GM23338 (cell line): Measurements from ENCODE around the gene NDUFAF8. TPM values are rescaled to one million over a fixed set of nuclear protein-coding genes. Genes with fewer than 3 reads are reported as not detected.

Source experiments
- ATAC-seq: fragments of 200-7000 bp; cut with Tn5 transposase; 3 replicates; pipeline ENCODE4 v1.9.1; 2020
- DNase-seq: peaks from one replicate; pipeline ENCODE4 v3.0.0-alpha.2; 2015; ENCODE audit warnings: low spot score
- H2AFZ ChIP-seq: fragments of 200-600 bp; sonication (generic); 2 replicates; pipeline ENCODE4 v1.8.0; 2016; ENCODE audit warnings: antibody characterized with exemption, mild to moderate bottlenecking, moderate library complexity
- H3F3A ChIP-seq: fragments of 200-600 bp; sonication (generic); replicated peaks from 2 replicates; pipeline ENCODE4 v1.8.0; 2017; ENCODE audit warnings: antibody characterized with exemption, mixed run types, low read depth
- H3K27ac ChIP-seq: fragments of 200-600 bp; sonication (generic); 2 replicates; pipeline ENCODE4 v1.6.1; 2016; ENCODE audit warnings: low read depth
- H3K27me3 ChIP-seq: fragments of 200-600 bp; sonication (generic); 2 replicates; pipeline ENCODE4 v1.8.0; 2016; ENCODE audit warnings: mild to moderate bottlenecking, mixed run types, moderate library complexity; ENCODE audit not compliant: insufficient read depth
- H3K36me3 ChIP-seq: fragments of 200-600 bp; sonication (generic); 2 replicates; pipeline ENCODE4 v1.8.0; 2016; ENCODE audit warnings: mild to moderate bottlenecking; ENCODE audit not compliant: insufficient read depth
- H3K4me1 ChIP-seq: fragments of 200-600 bp; sonication (generic); 2 replicates; pipeline ENCODE4 v1.8.0; 2016; ENCODE audit warnings: mild to moderate bottlenecking, moderate library complexity; ENCODE audit not compliant: insufficient read depth
- H3K4me2 ChIP-seq: fragments of 200-600 bp; sonication (generic); 2 replicates; pipeline ENCODE4 v1.7.1; 2017; ENCODE audit warnings: mixed run types
- H3K4me3 ChIP-seq: fragments of 200-600 bp; sonication (generic); 2 replicates; pipeline ENCODE4 v1.6.1; 2016; ENCODE audit warnings: mixed run types
- H3K79me2 ChIP-seq: fragments of 200-600 bp; sonication (generic); replicated peaks from 2 replicates; pipeline ENCODE4 v1.8.0; 2017; ENCODE audit warnings: mild to moderate bottlenecking; ENCODE audit not compliant: insufficient read depth
- H3K9me2 ChIP-seq: fragments of 200-600 bp; sonication (generic); 2 replicates; pipeline ENCODE4 v1.8.0; 2017; ENCODE audit not compliant: insufficient read depth
- H4K20me1 ChIP-seq: fragments of 200-600 bp; sonication (generic); replicated peaks from 2 replicates; pipeline ENCODE4 v1.8.0; 2017; ENCODE audit warnings: mild to moderate bottlenecking; ENCODE audit not compliant: insufficient read depth
- H3K27ac Mint-ChIP-seq: 2 replicates; pipeline ENCODE4 v1.8.0; 2020; ENCODE audit warnings: inconsistent platforms, mild to moderate bottlenecking, moderate library complexity, mixed read lengths
- H3K27me3 Mint-ChIP-seq: 3 replicates; pipeline ENCODE4 v1.8.0; 2022; ENCODE audit warnings: low read depth, mild to moderate bottlenecking, moderate library complexity, mixed read lengths, inconsistent platforms; ENCODE audit not compliant: insufficient read depth, poor library complexity
- H3K36me3 Mint-ChIP-seq: 3 replicates; pipeline ENCODE4 v1.8.0; 2021; ENCODE audit warnings: low read depth, mild to moderate bottlenecking, inconsistent platforms, moderate library complexity, mixed read lengths
- H3K4me1 Mint-ChIP-seq: 3 replicates; pipeline ENCODE4 v1.8.0; 2020; ENCODE audit warnings: mild to moderate bottlenecking, inconsistent platforms, mixed read lengths
- H3K4me3 Mint-ChIP-seq: 3 replicates; pipeline ENCODE4 v1.8.0; 2021; ENCODE audit warnings: moderate library complexity, mild to moderate bottlenecking, inconsistent platforms, mixed read lengths
- H3K9me3 Mint-ChIP-seq: 3 replicates; pipeline ENCODE4 v1.8.0; 2020; ENCODE audit warnings: moderate library complexity, mild to moderate bottlenecking, inconsistent platforms, mixed read lengths
- CREB1 ChIP-seq: fragments of 250-450 bp; sonication (Bioruptor Pico); IDR thresholded peaks from 2 replicates; pipeline ENCODE4 v1.5.0; 2020; ENCODE audit warnings: low read depth, mild to moderate bottlenecking, moderate library complexity
- EZH2 ChIP-seq: fragments of 200-600 bp; sonication (generic); IDR thresholded peaks from one replicate; pipeline ENCODE4 v1.8.0; 2017; ENCODE audit warnings: antibody characterized with exemption, mild to moderate bottlenecking, low read depth; ENCODE audit not compliant: unreplicated experiment
- JUNB ChIP-seq: IDR thresholded peaks from one replicate; pipeline ENCODE4 v1.6.1; 2016; ENCODE audit warnings: antibody characterized with exemption; ENCODE audit not compliant: unreplicated experiment
- NANOG ChIP-seq: IDR thresholded peaks from 2 replicates; pipeline ENCODE4 v1.6.1; 2016; ENCODE audit warnings: antibody characterized with exemption, borderline replicate concordance
- POLR2AphosphoS5 ChIP-seq: IDR thresholded peaks from 2 replicates; pipeline ENCODE4 v1.6.1; 2016; ENCODE audit warnings: antibody characterized with exemption, low read depth
- STAT1 ChIP-seq: IDR thresholded peaks from one replicate; pipeline ENCODE4 v1.6.1; 2016; ENCODE audit warnings: antibody characterized with exemption; ENCODE audit not compliant: unreplicated experiment
- ZNF114 ChIP-seq: fragments of 250-450 bp; sonication (Bioruptor Pico); IDR thresholded peaks from 2 replicates; pipeline ENCODE4 v1.5.0; 2020; ENCODE audit warnings: mild to moderate bottlenecking, moderate library complexity
- polyA plus RNA-seq: library from polyadenylated mRNA; unstranded; fragments of >200 nt; fragmentation: Nextera tagmentation; extraction: Ambion mirVana; gene quantifications from 2 replicates; pipeline ENCODE4 v1.2.1, GENCODE V29; 2016
- total RNA-seq: library from RNA; depleted of rRNA; stranded (reverse); fragments of >200 nt; shearing (Covaris generic); gene quantifications from 2 replicates; pipeline ENCODE4 v1.2.3, GENCODE V29; 2014
- TF ChIP-seq, protein P1 (sequence below), 2 experiments: fragments of 200-600 bp in 1 of 2; sonication (generic) in 1 of 2; conservative IDR thresholded peaks; 2 replicates each; pipeline versions ENCODE4 v1.5.1 to v1.6.1; 2016 to 2017; ENCODE audit warnings: antibody characterized with exemption in 2 of 2, low read depth in 2 of 2, mild to moderate bottlenecking in 2 of 2, moderate library complexity in 1 of 2
- TF ChIP-seq, protein P2 (sequence below): IDR thresholded peaks from one replicate; pipeline ENCODE4 v1.6.1; 2018; ENCODE audit warnings: antibody characterized with exemption; ENCODE audit not compliant: unreplicated experiment
- TF ChIP-seq, protein P3 (sequence below): IDR thresholded peaks from 2 replicates; pipeline ENCODE4 v1.6.1; 2016; ENCODE audit warnings: antibody characterized with exemption

The NDUFAF8 gene
- total and polyA plus RNA-seq, 2 experiments from 2014 or later: 21.5 to 156 TPM

DNA sequence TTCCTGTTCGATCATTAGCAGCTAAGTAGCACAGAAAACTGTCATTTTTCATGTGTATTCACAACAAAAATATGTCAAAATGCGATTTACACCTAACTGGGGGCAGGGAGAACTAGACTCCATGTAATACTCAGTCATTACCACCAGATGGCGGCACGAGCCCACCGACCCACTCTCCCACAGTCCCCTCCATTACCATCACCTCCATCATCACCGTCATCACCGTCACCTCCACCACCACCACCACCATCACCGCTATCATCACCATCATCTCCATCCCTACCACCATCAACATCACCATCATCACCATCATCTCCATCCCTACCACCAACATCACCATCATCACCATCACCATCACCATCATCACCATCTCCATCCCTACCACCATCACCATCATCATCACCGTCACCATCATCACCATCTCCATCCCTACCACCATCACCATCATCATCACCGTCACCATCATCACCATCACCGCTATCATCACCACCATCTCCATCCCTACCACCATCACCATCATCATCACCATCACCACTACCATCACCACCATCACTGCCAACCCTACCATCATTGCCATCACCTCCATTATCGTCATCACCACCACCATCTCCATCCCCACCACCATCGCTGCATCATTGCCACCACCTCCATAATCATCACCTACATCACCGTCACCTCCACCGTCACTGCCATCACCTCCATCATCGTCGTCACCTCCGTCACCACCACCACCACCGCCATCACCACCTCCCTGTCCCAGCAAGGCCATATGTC, 14.4 kb downstream of the NDUFAF8 start (continued):
- TF ChIP-seq CREB1 (CRISPR knock-in tag): peak; percentile 59
- no peak for TF ChIP-seq NANOG
- TF ChIP-seq JUNB: no peak
- TF ChIP-seq, protein P1, sequence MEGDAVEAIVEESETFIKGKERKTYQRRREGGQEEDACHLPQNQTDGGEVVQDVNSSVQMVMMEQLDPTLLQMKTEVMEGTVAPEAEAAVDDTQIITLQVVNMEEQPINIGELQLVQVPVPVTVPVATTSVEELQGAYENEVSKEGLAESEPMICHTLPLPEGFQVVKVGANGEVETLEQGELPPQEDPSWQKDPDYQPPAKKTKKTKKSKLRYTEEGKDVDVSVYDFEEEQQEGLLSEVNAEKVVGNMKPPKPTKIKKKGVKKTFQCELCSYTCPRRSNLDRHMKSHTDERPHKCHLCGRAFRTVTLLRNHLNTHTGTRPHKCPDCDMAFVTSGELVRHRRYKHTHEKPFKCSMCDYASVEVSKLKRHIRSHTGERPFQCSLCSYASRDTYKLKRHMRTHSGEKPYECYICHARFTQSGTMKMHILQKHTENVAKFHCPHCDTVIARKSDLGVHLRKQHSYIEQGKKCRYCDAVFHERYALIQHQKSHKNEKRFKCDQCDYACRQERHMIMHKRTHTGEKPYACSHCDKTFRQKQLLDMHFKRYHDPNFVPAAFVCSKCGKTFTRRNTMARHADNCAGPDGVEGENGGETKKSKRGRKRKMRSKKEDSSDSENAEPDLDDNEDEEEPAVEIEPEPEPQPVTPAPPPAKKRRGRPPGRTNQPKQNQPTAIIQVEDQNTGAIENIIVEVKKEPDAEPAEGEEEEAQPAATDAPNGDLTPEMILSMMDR (conservative IDR thresholded peaks at IDR 0.05; ENCODE audit: low read depth in 2 of 2): peak; percentile 67 to 88

DNA sequence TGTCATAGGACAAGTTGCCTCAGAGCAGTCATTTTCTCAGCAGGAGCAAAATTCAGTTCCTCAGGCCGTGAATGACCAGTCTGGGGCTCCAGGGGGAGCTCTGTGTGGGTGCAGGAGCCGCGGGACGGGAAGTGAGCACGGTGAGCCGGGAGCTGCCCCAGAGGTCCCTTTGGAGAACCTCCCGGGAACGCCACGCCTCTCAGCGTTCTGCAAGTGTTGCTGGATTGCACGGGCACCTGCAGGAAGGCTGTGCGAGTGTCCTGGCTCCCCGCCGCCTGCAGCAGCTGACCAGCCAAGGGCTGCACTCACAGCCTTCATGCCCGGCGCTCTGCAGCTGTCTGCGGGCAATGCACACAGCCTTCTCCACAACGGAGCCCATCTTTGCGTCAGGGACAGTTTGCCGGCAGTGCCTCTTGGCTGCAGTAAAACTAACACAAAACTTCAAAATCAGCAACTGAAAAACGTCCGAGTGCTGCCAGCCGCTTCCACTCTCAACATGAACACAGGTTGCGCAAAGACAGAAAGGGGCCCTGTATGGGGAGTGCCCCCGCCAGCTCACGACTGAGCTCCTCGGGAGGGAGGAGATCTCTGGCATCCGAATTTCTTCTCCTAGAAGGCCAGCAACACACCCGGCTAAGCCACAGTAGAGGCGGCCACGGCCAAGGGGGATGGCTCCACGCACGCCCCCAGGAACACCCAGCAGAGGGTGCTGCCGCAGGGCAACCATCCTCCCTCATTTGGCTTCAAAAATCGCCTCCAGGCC, 16.0 kb downstream of the NDUFAF8 start:
- Histone ChIP-seq H3K9me2 (peaks cover 5% of the 10 kb centered on the region), H3F3A (peaks cover 2% of the 10 kb centered on the region; the same call in 1 of the 2 replicates), H3K36me3 (no peaks in the 10 kb centered on the region), H4K20me1 (no peaks in the 10 kb centered on the region; the same call in 1 of the 2 replicates), H3K4me2 (no peak overlapping the region), H3K27ac (0 out of 2 replicates have a peak overlapping the region, but pooled peaks have one; percentile 50), H3K27me3 (no peaks in the 10 kb centered on the region), H3K4me1 (peaks cover 3% of the 10 kb centered on the region; the same call in 1 of the 2 replicates), H3K79me2 (no peaks in the 10 kb centered on the region), H3K4me3 (no peak overlapping the region), H2AFZ (no peak overlapping the region)
- peak; percentile 87 for ATAC-seq
- no peaks in the 10 kb centered on the region for H3K9me3 Mint-ChIP-seq
- H3K27ac Mint-ChIP-seq: no peak overlapping the region
- H3K4me1 Mint-ChIP-seq: peaks cover 27% of the 10 kb centered on the region
- DNase-seq: peak; percentile 84
- H3K36me3 Mint-ChIP-seq: no peaks in the 10 kb centered on the region; the same call in 1 of the 3 replicates
- H3K27me3 Mint-ChIP-seq: peaks cover 19% of the 10 kb centered on the region
- no peak for TF ChIP-seq EZH2
- TF ChIP-seq, protein P1 (conservative IDR thresholded peaks at IDR 0.05; ENCODE audit: low read depth in 2 of 2): peak; percentile 43 to 66
- H3K4me3 Mint-ChIP-seq: no peak overlapping the region; the same call in 2 of the 3 replicates

DNA sequence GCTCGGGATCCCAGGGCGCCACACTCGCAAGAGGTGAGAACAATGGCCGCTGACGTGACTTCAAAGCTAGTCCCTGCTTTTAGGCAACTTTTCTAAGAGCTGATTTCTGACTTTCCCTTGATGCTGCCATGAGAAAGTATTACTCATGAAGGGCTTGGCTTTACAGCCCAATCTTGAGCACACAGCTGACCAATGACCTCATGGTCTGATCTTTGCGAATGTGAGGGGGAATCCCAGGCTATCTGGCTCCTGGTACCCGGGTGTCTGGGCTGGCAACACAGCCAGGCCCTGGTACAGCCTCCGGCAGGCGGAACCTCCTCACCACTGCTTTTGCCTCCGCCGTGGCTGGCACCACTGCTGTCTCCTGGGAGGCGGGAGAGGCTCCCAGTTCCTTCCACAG, 17.5 kb downstream of the NDUFAF8 start:
- TF ChIP-seq STAT1 (no peak), POLR2AphosphoS5 (no peak), ZNF114 (CRISPR knock-in tag) (no peak), CREB1 (CRISPR knock-in tag) (no peak)
- TF ChIP-seq, protein P2, sequence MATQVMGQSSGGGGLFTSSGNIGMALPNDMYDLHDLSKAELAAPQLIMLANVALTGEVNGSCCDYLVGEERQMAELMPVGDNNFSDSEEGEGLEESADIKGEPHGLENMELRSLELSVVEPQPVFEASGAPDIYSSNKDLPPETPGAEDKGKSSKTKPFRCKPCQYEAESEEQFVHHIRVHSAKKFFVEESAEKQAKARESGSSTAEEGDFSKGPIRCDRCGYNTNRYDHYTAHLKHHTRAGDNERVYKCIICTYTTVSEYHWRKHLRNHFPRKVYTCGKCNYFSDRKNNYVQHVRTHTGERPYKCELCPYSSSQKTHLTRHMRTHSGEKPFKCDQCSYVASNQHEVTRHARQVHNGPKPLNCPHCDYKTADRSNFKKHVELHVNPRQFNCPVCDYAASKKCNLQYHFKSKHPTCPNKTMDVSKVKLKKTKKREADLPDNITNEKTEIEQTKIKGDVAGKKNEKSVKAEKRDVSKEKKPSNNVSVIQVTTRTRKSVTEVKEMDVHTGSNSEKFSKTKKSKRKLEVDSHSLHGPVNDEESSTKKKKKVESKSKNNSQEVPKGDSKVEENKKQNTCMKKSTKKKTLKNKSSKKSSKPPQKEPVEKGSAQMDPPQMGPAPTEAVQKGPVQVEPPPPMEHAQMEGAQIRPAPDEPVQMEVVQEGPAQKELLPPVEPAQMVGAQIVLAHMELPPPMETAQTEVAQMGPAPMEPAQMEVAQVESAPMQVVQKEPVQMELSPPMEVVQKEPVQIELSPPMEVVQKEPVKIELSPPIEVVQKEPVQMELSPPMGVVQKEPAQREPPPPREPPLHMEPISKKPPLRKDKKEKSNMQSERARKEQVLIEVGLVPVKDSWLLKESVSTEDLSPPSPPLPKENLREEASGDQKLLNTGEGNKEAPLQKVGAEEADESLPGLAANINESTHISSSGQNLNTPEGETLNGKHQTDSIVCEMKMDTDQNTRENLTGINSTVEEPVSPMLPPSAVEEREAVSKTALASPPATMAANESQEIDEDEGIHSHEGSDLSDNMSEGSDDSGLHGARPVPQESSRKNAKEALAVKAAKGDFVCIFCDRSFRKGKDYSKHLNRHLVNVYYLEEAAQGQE: no peak
- TF ChIP-seq, protein P3, sequence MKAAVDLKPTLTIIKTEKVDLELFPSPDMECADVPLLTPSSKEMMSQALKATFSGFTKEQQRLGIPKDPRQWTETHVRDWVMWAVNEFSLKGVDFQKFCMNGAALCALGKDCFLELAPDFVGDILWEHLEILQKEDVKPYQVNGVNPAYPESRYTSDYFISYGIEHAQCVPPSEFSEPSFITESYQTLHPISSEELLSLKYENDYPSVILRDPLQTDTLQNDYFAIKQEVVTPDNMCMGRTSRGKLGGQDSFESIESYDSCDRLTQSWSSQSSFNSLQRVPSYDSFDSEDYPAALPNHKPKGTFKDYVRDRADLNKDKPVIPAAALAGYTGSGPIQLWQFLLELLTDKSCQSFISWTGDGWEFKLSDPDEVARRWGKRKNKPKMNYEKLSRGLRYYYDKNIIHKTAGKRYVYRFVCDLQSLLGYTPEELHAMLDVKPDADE: no peak
- no peak overlapping the region for H3K4me3 Mint-ChIP-seq
- no peaks in the 10 kb centered on the region; the same call in 1 of the 2 replicates for H4K20me1 ChIP-seq
- H3K36me3 Mint-ChIP-seq: no peaks in the 10 kb centered on the region; the same call in 2 of the 3 replicates
- no peaks in the 10 kb centered on the region for H3K79me2 ChIP-seq
- H3K4me3 ChIP-seq: no peak overlapping the region
- peaks cover 5% of the 10 kb centered on the region for H3K9me2 ChIP-seq
- DNase-seq (no peak), ATAC-seq (no peak)
- H3K4me1 ChIP-seq: peaks cover 3% of the 10 kb centered on the region; the same call in 1 of the 2 replicates
- H3K4me2 ChIP-seq: no peak overlapping the region
- H3K27me3 ChIP-seq: no peaks in the 10 kb centered on the region
- no peaks in the 10 kb centered on the region for H3K9me3 Mint-ChIP-seq
- H2AFZ ChIP-seq: no peak overlapping the region
- H3K27ac ChIP-seq: no peak overlapping the region
- peaks cover 20% of the 10 kb centered on the region for H3K4me1 Mint-ChIP-seq
- no peaks in the 10 kb centered on the region for H3K36me3 ChIP-seq
- no peak overlapping the region for H3K27ac Mint-ChIP-seq
- peaks cover 18% of the 10 kb centered on the region for H3K27me3 Mint-ChIP-seq
- H3F3A ChIP-seq: peaks cover 2% of the 10 kb centered on the region; the same call in 1 of the 2 replicates
